Astrocyte (in vitro differentiated cells and primary cell): ENCODE measurements around the gene ARHGAP21. TPM values are rescaled to one million over a fixed set of nuclear protein-coding genes. Genes with fewer than 3 reads are reported as not detected.
A peak's percentile ranks its signal among the peaks of the same experiment; 100 is the strongest.

Experiments used
- DNase-seq: peaks from one replicate; pipeline ENCODE4 v3.0.0-alpha.2; 2010; ENCODE audit warnings: low read depth
- FAIRE-seq: peaks from 2 replicates; lab custom pipeline; 2011; peaks lifted over from hg19 to GRCh38; lab: Jason Lieb, UNC
- H2AFZ ChIP-seq: 2 replicates; pipeline ENCODE4 v1.6.0; 2012; ENCODE audit warnings: low read depth, low read length, inconsistent platforms
- H3K27ac ChIP-seq: 2 replicates; pipeline ENCODE4 v1.5.1; 2011; ENCODE audit warnings: low read depth, low read length, inconsistent platforms
- H3K27me3 ChIP-seq: 2 replicates; pipeline ENCODE4 v1.6.0; 2011; ENCODE audit warnings: low read length, inconsistent platforms; ENCODE audit not compliant: insufficient read depth
- H3K36me3 ChIP-seq: 2 replicates; pipeline ENCODE4 v1.5.1; 2011; ENCODE audit warnings: low read length, inconsistent platforms; ENCODE audit not compliant: insufficient read depth
- H3K4me1 ChIP-seq: 2 replicates; pipeline ENCODE4 v1.5.1; 2011; ENCODE audit warnings: low read length, inconsistent platforms; ENCODE audit not compliant: insufficient read depth
- H3K4me2 ChIP-seq: 2 replicates; pipeline ENCODE4 v1.6.0; 2012; ENCODE audit warnings: low read length, inconsistent platforms
- H3K4me3 ChIP-seq: 2 replicates; pipeline ENCODE4 v1.5.1; 2011; ENCODE audit warnings: low read depth, mild to moderate bottlenecking, low read length, inconsistent platforms; ENCODE audit not compliant: insufficient read depth
- H3K79me2 ChIP-seq: 2 replicates; pipeline ENCODE4 v1.6.0; 2012; ENCODE audit warnings: mild to moderate bottlenecking, low read length, inconsistent platforms; ENCODE audit not compliant: insufficient read depth
- H3K9ac ChIP-seq: 2 replicates; pipeline ENCODE4 v1.6.0; 2012; ENCODE audit warnings: mild to moderate bottlenecking, low read length, inconsistent platforms
- H3K9me3 ChIP-seq: 2 replicates; pipeline ENCODE4 v1.5.1; 2012; ENCODE audit warnings: low read depth, mild to moderate bottlenecking, low read length, inconsistent platforms; ENCODE audit not compliant: insufficient read depth
- H4K20me1 ChIP-seq: 2 replicates; pipeline ENCODE4 v1.6.0; 2012; ENCODE audit warnings: low read length, inconsistent platforms; ENCODE audit not compliant: insufficient read depth
- H3K27ac Mint-ChIP-seq: one replicate; pipeline ENCODE4 v1.8.0; 2021; ENCODE audit warnings: mild to moderate bottlenecking, mixed read lengths; ENCODE audit not compliant: unreplicated experiment
- H3K27me3 Mint-ChIP-seq: one replicate; pipeline ENCODE4 v1.8.0; 2021; ENCODE audit warnings: low read depth, mixed read lengths; ENCODE audit not compliant: unreplicated experiment
- H3K36me3 Mint-ChIP-seq: one replicate; pipeline ENCODE4 v1.8.0; 2021; ENCODE audit warnings: low read depth, mixed read lengths; ENCODE audit not compliant: unreplicated experiment
- H3K4me1 Mint-ChIP-seq: one replicate; pipeline ENCODE4 v1.8.0; 2021; ENCODE audit warnings: low read depth, mixed read lengths; ENCODE audit not compliant: unreplicated experiment
- H3K4me3 Mint-ChIP-seq: one replicate; pipeline ENCODE4 v1.8.0; 2021; ENCODE audit warnings: mild to moderate bottlenecking, moderate library complexity, mixed read lengths; ENCODE audit not compliant: unreplicated experiment
- H3K9me3 Mint-ChIP-seq: one replicate; pipeline ENCODE4 v1.8.0; 2021; ENCODE audit warnings: mild to moderate bottlenecking, mixed read lengths; ENCODE audit not compliant: unreplicated experiment
- CTCF ChIP-seq: IDR thresholded peaks from 2 replicates; pipeline ENCODE4 v1.5.1; 2011; ENCODE audit warnings: low read depth, mild to moderate bottlenecking, inconsistent platforms, low read length, moderate library complexity; ENCODE audit not compliant: insufficient read depth
- EZH2 ChIP-seq: IDR thresholded peaks from 2 replicates; pipeline ENCODE4 v1.6.1; 2012; ENCODE audit warnings: mild to moderate bottlenecking, low read length, inconsistent platforms; ENCODE audit not compliant: insufficient read depth
- total RNA-seq: library from RNA; stranded (reverse); gene quantifications from 2 replicates; pipeline ENCODE4 v1.2.1, GENCODE V29; 2021

The ARHGAP21 gene
- total RNA-seq, 1 donor from 2014 or later: 107 TPM

- H3K4me3 ChIP-seq: no peak overlapping the region
- Mint-ChIP-seq H3K36me3 (peaks cover 7% of the 10 kb centered on the region), H3K9me3 (peaks cover 3% of the 10 kb centered on the region), H3K27me3 (no peaks in the 10 kb centered on the region), H3K4me3 (no peak overlapping the region), H3K27ac (no peak overlapping the region), H3K4me1 (peaks cover 20% of the 10 kb centered on the region)
- TF ChIP-seq EZH2: no peak
- TF ChIP-seq CTCF: no peak
- DNase-seq (peak; percentile 72), FAIRE-seq (no peak)
- H2AFZ ChIP-seq: no peak overlapping the region
- no peaks in the 10 kb centered on the region for H3K27me3 ChIP-seq
- no peaks in the 10 kb centered on the region for H3K36me3 ChIP-seq
- peaks cover 3% of the 10 kb centered on the region for H3K4me1 ChIP-seq
- H3K27ac ChIP-seq: no peak overlapping the region
- no peak overlapping the region for H3K9ac ChIP-seq
- H3K4me2 ChIP-seq: no peak overlapping the region
- H3K9me3 ChIP-seq: no peaks in the 10 kb centered on the region
- peaks cover 98% of the 10 kb centered on the region for H3K79me2 ChIP-seq
- H4K20me1 ChIP-seq: peaks cover 78% of the 10 kb centered on the region
These were observed 42.8 kb downstream of the ARHGAP21 start for GRCh38 chr10:24680647-24681524.

GRCh38 chr10:24678757-24679156 is 44.9 kb downstream of the ARHGAP21 start:
- Mint-ChIP-seq H3K27ac (no peak overlapping the region), H3K4me3 (no peak overlapping the region), H3K9me3 (peaks cover 3% of the 10 kb centered on the region), H3K36me3 (peaks cover 4% of the 10 kb centered on the region), H3K27me3 (no peaks in the 10 kb centered on the region), H3K4me1 (peaks cover 15% of the 10 kb centered on the region)
- peaks cover 98% of the 10 kb centered on the region for H3K79me2 ChIP-seq
- DNase-seq (no peak), FAIRE-seq (no peak)
- no peak overlapping the region for H3K4me2 ChIP-seq
- peaks cover 3% of the 10 kb centered on the region for H3K4me1 ChIP-seq
- no peaks in the 10 kb centered on the region for H3K27me3 ChIP-seq
- H3K36me3 ChIP-seq: no peaks in the 10 kb centered on the region
- no peak overlapping the region for H2AFZ ChIP-seq
- H3K9ac ChIP-seq: no peak overlapping the region
- no peaks in the 10 kb centered on the region for H3K9me3 ChIP-seq
- TF ChIP-seq EZH2 (no peak), CTCF (no peak)
- peaks cover 75% of the 10 kb centered on the region for H4K20me1 ChIP-seq
- H3K27ac ChIP-seq: no peak overlapping the region
- no peak overlapping the region for H3K4me3 ChIP-seq
